Measurements from ENCODE around the gene MFF.

GRCh38 chr2:227348324-227348723 is 23.3 kb downstream of the MFF start:
- no peak for TF ChIP-seq CTCF (IDR thresholded peaks at IDR 0.05)
- no peak for TF ChIP-seq POLR2A (IDR thresholded peaks at IDR 0.05)
